Adrenal gland (tissue), 12 donors: ENCODE results near the gene UBC. TPM values are rescaled to one million over a fixed set of nuclear protein-coding genes. Genes with fewer than 3 reads are reported as not detected.
A peak's percentile ranks its signal among the peaks of the same experiment; 100 is the strongest.
"Not testable (repeated sequence)": the region's sequence is repeated elsewhere in the genome, so short reads cannot be mapped to it uniquely, and the experiment has no call there.

Experiments
- DNase-seq, 7 donors: peaks; one replicate each; pipeline ENCODE4 v3.0.0-alpha.2; 2019 to 2020
- H3K27ac ChIP-seq, 5 donors: fragments of 200-600 bp; sonication (generic) in 4 of 5; 1 replicate in 3 of 5; 2 replicates in 2 of 5; pipeline versions ENCODE4 v1.5.1 to v1.8.0; 2016 to 2020; ENCODE audit warnings: mild to moderate bottlenecking in 1 of 5
- H3K27me3 ChIP-seq: fragments of 200-600 bp; 2 replicates; pipeline ENCODE4 v1.8.0; 2021
- H3K36me3 ChIP-seq, 2 donors: fragments of 200-600 bp; replicated peaks in 1 of 2; 1 replicate in 1 of 2; 2 replicates in 1 of 2; pipeline versions ENCODE4 v1.5.1 to v1.8.0; 2018 to 2022
- H3K4me1 ChIP-seq, 2 donors: fragments of 200-600 bp; replicated peaks in 1 of 2; 1 replicate in 1 of 2; 2 replicates in 1 of 2; pipeline versions ENCODE4 v1.5.1 to v1.8.0; 2018 to 2021
- H3K4me3 ChIP-seq, 4 donors: fragments of 200-600 bp; sonication (generic) in 3 of 4; one replicate each; pipeline ENCODE4 v1.5.1; 2016 to 2018
- H3K9me3 ChIP-seq, 3 donors: fragments of 200-600 bp; sonication (generic) in 1 of 3; replicated peaks in 1 of 3; 1 replicate in 2 of 3; 2 replicates in 1 of 3; pipeline versions ENCODE4 v1.5.1 to v1.8.0; 2016 to 2021
- POLR2A ChIP-seq, 2 donors: fragments of 450-650 bp; IDR thresholded peaks; one replicate each; pipeline ENCODE4 v1.6.1; 2017; ENCODE audit warnings: antibody characterized with exemption in 2 of 2, mild to moderate bottlenecking in 2 of 2, moderate library complexity in 1 of 2
- WGBS, 4 donors: extraction: QIAGEN DNeasy Blood & Tissue Kit in 2 of 4; methylation state at CpG; one replicate each; pipeline versions ENCODE4 v1.1.5 to v1.1.7; 2013 to 2017; 5-methylcytosine and 5-hydroxymethylcytosine counted together
- intact Hi-C, 2 donors: fragments of 100-400 bp; cut with DNase I; formaldehyde crosslinking; loops; one replicate each; pipeline versions ENCODE4 v1.14.1 to v1.15.0; 2022 to 2023
- polyA plus RNA-seq, 3 donors: library from polyadenylated mRNA; stranded (reverse); fragments of 200-250 nt in 2 of 3; fragments of 350-450 nt in 1 of 3; fragmentation: Illumina TruSeq in 1 of 3; extraction: RNeasy Lipid Tissue Mini Kit (QIAGEN cat#74804) in 1 of 3; gene quantifications; one replicate each; pipeline ENCODE4 v1.2.3, GENCODE V29; 2013 to 2014
- total RNA-seq, 9 donors: library from RNA; depleted of rRNA in 4 of 9; stranded (reverse); fragments of >200 nt in 4 of 9; fragments of 120-200 nt in 1 of 9; fragmentation: NEBNext Ultra II Directional in 1 of 9; extraction: Animal tissue kit (Norgen Biotek cat#: 25700) in 1 of 9; gene quantifications; one replicate each; pipeline versions ENCODE4 v1.1.0 to v1.2.4, GENCODE V29; 2013 to 2023
- TF ChIP-seq, protein P1 (sequence below), 6 experiments: fragments of 450-650 bp in 4 of 6; fragments of 200-600 bp in 2 of 6; sonication (generic) in 1 of 6; IDR thresholded peaks; 1 replicate in 5 of 6; 2 replicates in 1 of 6; pipeline versions ENCODE4 v1.5.1 to v1.8.0; 2016 to 2021; ENCODE audit warnings: antibody characterized with exemption in 6 of 6, mild to moderate bottlenecking in 2 of 6, moderate library complexity in 1 of 6
- donor health status: healthy with polysubstance abuse.
- donor health status: Bipolar disorder and iron deficiency.
- donor health status: DM: yes; HTN: yes; CAD: no.
- donor health status: DM: no; HTN: no; CAD: no.
- donor health status: DM: no; HTN: no; CAD: no.
- donor health status: DM: yes; HTN: yes; CAD: no.

UBC gene
- total and polyA plus RNA-seq, 12 donors = 797 to 1,869 (median 1,116) TPM

DNA sequence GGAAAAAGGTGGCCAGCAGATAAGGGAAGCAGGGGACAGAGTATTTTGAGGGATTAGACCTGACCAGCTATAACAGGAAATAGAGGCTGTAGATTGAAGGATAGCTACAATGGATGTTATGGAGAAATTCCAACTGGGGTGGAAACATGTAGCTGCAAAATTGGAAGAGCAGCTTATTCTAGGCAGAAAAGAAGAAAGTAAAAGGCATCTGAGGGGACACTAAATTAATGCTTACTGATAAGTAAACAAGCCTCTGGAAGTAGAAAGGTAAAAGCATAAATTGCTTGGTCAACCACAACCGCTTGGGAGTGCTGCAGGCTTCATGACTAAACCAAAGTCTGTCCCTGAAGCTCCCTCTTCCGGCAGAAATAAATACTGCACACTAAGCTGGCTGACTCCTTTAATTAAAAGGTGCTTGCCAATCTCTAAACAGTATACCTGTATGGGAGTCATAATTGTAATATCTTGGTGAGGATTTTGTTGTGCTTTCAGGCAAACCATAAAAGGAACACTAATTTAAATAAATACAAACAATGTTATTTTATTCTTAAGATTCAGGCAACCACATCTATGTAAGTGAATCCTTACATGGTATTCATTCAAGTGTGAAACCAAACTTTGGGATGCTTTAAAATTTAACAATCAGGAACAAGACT is 7.7 kb downstream of the UBC start:
- TF ChIP-seq POLR2A (IDR thresholded peaks at IDR 0.05) = no peak
- TF ChIP-seq, protein P1, sequence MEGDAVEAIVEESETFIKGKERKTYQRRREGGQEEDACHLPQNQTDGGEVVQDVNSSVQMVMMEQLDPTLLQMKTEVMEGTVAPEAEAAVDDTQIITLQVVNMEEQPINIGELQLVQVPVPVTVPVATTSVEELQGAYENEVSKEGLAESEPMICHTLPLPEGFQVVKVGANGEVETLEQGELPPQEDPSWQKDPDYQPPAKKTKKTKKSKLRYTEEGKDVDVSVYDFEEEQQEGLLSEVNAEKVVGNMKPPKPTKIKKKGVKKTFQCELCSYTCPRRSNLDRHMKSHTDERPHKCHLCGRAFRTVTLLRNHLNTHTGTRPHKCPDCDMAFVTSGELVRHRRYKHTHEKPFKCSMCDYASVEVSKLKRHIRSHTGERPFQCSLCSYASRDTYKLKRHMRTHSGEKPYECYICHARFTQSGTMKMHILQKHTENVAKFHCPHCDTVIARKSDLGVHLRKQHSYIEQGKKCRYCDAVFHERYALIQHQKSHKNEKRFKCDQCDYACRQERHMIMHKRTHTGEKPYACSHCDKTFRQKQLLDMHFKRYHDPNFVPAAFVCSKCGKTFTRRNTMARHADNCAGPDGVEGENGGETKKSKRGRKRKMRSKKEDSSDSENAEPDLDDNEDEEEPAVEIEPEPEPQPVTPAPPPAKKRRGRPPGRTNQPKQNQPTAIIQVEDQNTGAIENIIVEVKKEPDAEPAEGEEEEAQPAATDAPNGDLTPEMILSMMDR (IDR thresholded peaks at IDR 0.05) = peak; percentile 93 to 100 (median 98)
- Histone ChIP-seq H3K4me3 (no peak overlapping the region), H3K27me3 (no peaks in the 10 kb centered on the region), H3K9me3 (no peaks in the 10 kb centered on the region), H3K27ac (peak overlapping the region in 3 of 5 donors; percentile 47 to 65 (median 54)), H3K4me1 (peaks cover 22 to 34% of the 10 kb centered on the region in 2 donors), H3K36me3 (peaks cover 0 to 13% of the 10 kb centered on the region in 2 donors)
- WGBS, 4 donors = 0 to 7% (median 1%) methylated on average over 2 of the region's 2 CpGs
- peak; percentile 92 to 98 (median 94) for DNase-seq
- intact Hi-C loops = no loop called here

DNA sequence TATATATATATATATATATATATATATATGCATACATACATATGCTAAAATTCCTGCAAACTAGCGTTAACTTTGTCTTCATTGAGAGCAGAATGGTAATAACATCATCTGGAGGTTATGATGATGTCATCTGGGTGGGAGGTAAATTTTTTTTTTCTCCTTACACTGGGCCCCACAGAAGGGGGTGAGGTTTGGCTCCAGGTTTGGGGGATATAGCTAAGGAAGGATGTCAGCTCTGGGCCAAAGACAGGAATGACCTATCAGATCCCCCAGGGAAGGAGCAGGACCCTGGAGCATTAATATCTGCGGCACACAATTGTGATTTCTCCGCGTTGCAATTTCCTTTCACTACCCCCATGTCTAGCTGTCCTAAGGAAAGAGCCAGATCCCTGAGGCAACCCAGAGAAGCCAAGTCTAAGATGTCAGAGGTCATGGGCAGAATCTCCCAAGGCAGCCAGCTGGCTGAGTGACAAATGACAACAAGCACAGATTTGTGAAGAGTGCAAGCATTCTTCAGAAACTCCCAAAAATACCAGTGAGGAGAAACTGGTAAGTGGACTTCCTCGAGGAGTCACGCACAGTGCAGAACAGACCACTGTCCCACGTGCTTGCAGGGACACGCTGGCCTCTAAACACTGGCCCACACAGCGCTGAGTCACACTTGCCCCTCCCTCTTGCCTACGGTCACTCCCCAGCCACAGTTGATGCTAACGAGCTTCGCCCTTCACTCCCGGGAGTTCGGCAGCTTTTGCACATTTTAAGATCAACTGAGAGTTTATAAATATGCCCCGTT is 9.9 kb downstream of the UBC start:
- WGBS, 4 donors = 11 to 16% (median 13%) methylated on average over 15 of the region's 15 CpGs
- TF ChIP-seq, protein P1 (IDR thresholded peaks at IDR 0.05) = no peak
- peak in 1 of 2 donors; percentile 92 for TF ChIP-seq POLR2A (IDR thresholded peaks at IDR 0.05)
- Histone ChIP-seq H3K27me3 (no peaks in the 10 kb centered on the region), H3K4me1 (peaks cover 12% of the 10 kb centered on the region in 2 donors), H3K27ac (peak overlapping the region; percentile 80 to 94 (median 91)), H3K9me3 (no peaks in the 10 kb centered on the region), H3K4me3 (no peak overlapping the region), H3K36me3 (no peaks in the 10 kb centered on the region)
- intact Hi-C loops = no loop called here
- peak; percentile 90 to 98 (median 97) for DNase-seq

DNA sequence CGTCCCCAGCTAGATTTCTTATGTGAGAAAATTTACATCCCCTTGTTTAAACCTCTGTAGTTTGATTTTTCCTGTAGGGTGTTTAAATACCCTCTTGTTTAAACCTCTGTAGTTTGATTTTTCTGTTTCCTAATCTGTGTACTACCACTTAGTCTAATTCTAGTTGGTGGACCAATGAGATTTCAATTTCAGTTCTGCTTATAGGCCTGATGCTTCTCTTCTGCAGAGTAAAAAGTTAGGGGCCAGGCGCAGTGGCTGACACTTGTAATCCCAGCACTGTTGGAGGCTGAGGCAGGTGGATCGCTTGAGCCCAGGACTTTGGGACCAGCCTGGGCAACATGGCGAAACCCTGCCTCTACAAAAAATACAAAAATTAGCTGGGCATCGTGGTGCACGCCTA is 11.5 kb downstream of the UBC start:
- no peaks in the 10 kb centered on the region for H3K27me3 ChIP-seq
- peaks cover 12 to 15% of the 10 kb centered on the region in 2 donors for H3K4me1 ChIP-seq
- 88 to 94% (median 92%) methylated on average over 6 of the region's 6 CpGs for WGBS, 4 donors
- intact Hi-C loops = no loop called here
- H3K4me3 ChIP-seq = no peak overlapping the region
- no peak for TF ChIP-seq POLR2A (IDR thresholded peaks at IDR 0.05)
- TF ChIP-seq, protein P1 (IDR thresholded peaks at IDR 0.05) = no peak
- no peak for DNase-seq
- H3K36me3 ChIP-seq = no peaks in the 10 kb centered on the region
- H3K9me3 ChIP-seq = no peaks in the 10 kb centered on the region
- no peak overlapping the region for H3K27ac ChIP-seq

GRCh38 chr12:124901003-124901402 is 13.4 kb downstream of the UBC start:
- WGBS, 4 donors = 39 to 52% (median 46%) methylated on average over 3 of the region's 3 CpGs
- intact Hi-C loops = no loop called here

GRCh38 chr12:124900345-124900795 is 14.1 kb downstream of the UBC start:
- intact Hi-C loops, DNase-seq, H3K9me3 ChIP-seq, H3K36me3 ChIP-seq, H3K4me3 ChIP-seq, H3K27me3 ChIP-seq, H3K27ac ChIP-seq: not testable (repeated sequence)
- peaks cover 12 to 14% of the 10 kb centered on the region in 2 donors for H3K4me1 ChIP-seq
- WGBS, 4 donors = 88 to 95% (median 93%) methylated on average over 8 of the region's 8 CpGs

More at GRCh38 chr12:124901003-124901402, 13.4 kb downstream of the UBC start:
- Histone ChIP-seq H3K4me3 (no peak overlapping the region), H3K36me3 (no peaks in the 10 kb centered on the region), H3K9me3 (no peaks in the 10 kb centered on the region), H3K27me3 (no peaks in the 10 kb centered on the region), H3K4me1 (peaks cover 12 to 15% of the 10 kb centered on the region in 2 donors), H3K27ac (no peak overlapping the region)
- TF ChIP-seq, protein P1 (IDR thresholded peaks at IDR 0.05) = no peak
- TF ChIP-seq POLR2A (IDR thresholded peaks at IDR 0.05) = no peak
- no peak for DNase-seq
